Measurements from ENCODE around the gene SUFU. TPM values are rescaled to one million over a fixed set of nuclear protein-coding genes. Genes with fewer than 3 reads are reported as not detected.

SUFU gene
- total and polyA plus RNA-seq, 2 of the 8 experiments (the other 6 are each of a cell fraction or from before 2014, with no cell fraction given): 7.0 to 10.8 TPM

DNA sequence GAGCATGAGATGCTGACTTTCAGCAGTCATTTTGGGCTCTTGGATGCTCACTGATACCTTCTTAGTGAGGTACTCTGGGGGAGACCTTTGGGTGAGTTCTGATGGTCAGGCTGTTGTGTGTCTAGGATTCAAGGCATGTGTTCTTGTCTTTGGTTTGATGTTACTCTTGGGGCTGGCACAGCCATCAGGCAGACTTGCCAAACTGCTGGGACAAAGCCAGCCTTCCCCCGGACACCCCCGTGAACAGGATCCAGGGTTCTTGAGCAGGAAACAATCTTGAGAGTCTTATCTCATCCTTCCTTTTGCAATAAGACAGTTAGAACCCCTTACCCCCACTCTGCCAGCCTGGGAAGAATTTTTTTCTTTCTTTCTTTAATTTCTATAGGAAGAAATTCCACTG is 42.2 kb downstream of the SUFU start:
- H3K14ac ChIP-seq (ENCODE audit: insufficient read length): no peak overlapping the region
- H3K9me3 ChIP-seq (ENCODE audit: insufficient read depth in 2 of 2, low read depth in 1 of 2, low read length in 1 of 2): no peaks in the 10 kb centered on the region
- no peaks in the 10 kb centered on the region for H3K79me1 ChIP-seq (ENCODE audit: low read depth, low read length)
- DNase-seq (ENCODE audit: low read depth in 1 of 2, low spot score in 2 of 2): no peak
- no peak overlapping the region for H3K27ac ChIP-seq (ENCODE audit: low read depth, low read length)
- H2AK5ac ChIP-seq (ENCODE audit: low read depth, low read length): no peak overlapping the region
- H3K4me2 ChIP-seq (ENCODE audit: insufficient read depth in 1 of 2, low read depth in 2 of 2, low read length in 2 of 2): no peak overlapping the region
- no peaks in the 10 kb centered on the region for H3K79me2 ChIP-seq (ENCODE audit: control insufficient read depth in 1 of 2, insufficient read depth in 2 of 2, low read length in 2 of 2)
- no peak overlapping the region for H3K9ac ChIP-seq (replicated peaks in 1 of 4; ENCODE audit: extremely low read depth in 1 of 4, low read depth in 3 of 4, low read length in 3 of 4)
- H3K4me1 ChIP-seq (replicated peaks in 1 of 4; ENCODE audit: control insufficient read depth in 3 of 4, insufficient read depth in 4 of 4, low read length in 3 of 4): no peaks in the 10 kb centered on the region
- H2BK120ac ChIP-seq (replicated peaks; ENCODE audit: low read depth, low read length): no peak overlapping the region
- CTCF ChIA-PET (ENCODE audit: partially characterized antibody): interaction anchor here (0.8 kb wide), 1 partner anchor 316 kb away, joined by 3 read pairs; no protein-coding TSS in a partner anchor
- H2AFZ ChIP-seq (ENCODE audit: low read length): no peak overlapping the region
- no peak overlapping the region for H4K5ac ChIP-seq (ENCODE audit: insufficient read length, low read depth, low read length)
- no peak overlapping the region for H3K4me3 ChIP-seq (ENCODE audit: extremely low read depth in 1 of 4, insufficient read depth in 2 of 4, low read depth in 3 of 4, low read length in 4 of 4)
- no peak for TF ChIP-seq ATF2 (IDR thresholded peaks at IDR 0.05; ENCODE audit: low read length)
- TF ChIP-seq SIN3A (conservative IDR thresholded peaks at IDR 0.05 in 1 of 2, IDR thresholded peaks at IDR 0.05 in 1 of 2; ENCODE audit: low read depth in 1 of 2, low read length in 2 of 2): no peak
- TF ChIP-seq EP300 (IDR thresholded peaks at IDR 0.05; ENCODE audit: borderline replicate concordance in 1 of 2, low read depth in 2 of 2, low read length in 2 of 2): no peak
- TF ChIP-seq CHD2 (IDR thresholded peaks at IDR 0.05; ENCODE audit: low read length): no peak
- TF ChIP-seq SP1 (IDR thresholded peaks at IDR 0.05; ENCODE audit: low read depth, low read length): no peak
- FAIRE-seq: no peak
- no peak overlapping the region for H3K4ac ChIP-seq (replicated peaks; ENCODE audit: insufficient read length, low read depth, low read length)
- no peak overlapping the region for H4K8ac ChIP-seq (ENCODE audit: extremely low read depth, insufficient read depth, low read length)
- no peak overlapping the region for H3K56ac ChIP-seq (replicated peaks; ENCODE audit: insufficient read length, low read depth, low read length)
- POLR2A ChIA-PET (ENCODE audit: partially characterized antibody): no interaction called here
- H3K23me2 ChIP-seq (ENCODE audit: low read depth, low read length): no peaks in the 10 kb centered on the region
- H2BK20ac ChIP-seq (ENCODE audit: low read length): no peak overlapping the region
- 93% methylated on average over 2 of the region's 2 CpGs; no CpG with 5 or more reads in 1 of the 2 experiments for WGBS, 2 experiments (ENCODE audit: extremely low coverage in 1 of 2, insufficient coverage in 1 of 2, insufficient read length in 1 of 2, insufficient replicate concordance in 2 of 2, low coverage in 1 of 2, low lambda C conversion rate in 2 of 2, missing lambda C conversion rate in 1 of 2)
- no peak overlapping the region for H3K18ac ChIP-seq (ENCODE audit: extremely low read depth, low read length)
- peaks cover 0 to 4% of the 10 kb centered on the region in 2 experiments for H4K20me1 ChIP-seq (replicated peaks in 1 of 2; ENCODE audit: control insufficient read depth in 1 of 2, insufficient read depth in 2 of 2, low read length in 2 of 2)
- H3K36me3 ChIP-seq (ENCODE audit: control insufficient read depth in 2 of 4, insufficient read depth in 4 of 4, low read length in 3 of 4): no peaks in the 10 kb centered on the region; a peak in 1 of 8 replicates
- no peak overlapping the region for H2BK5ac ChIP-seq (ENCODE audit: low read depth, low read length)
- H2BK12ac ChIP-seq (ENCODE audit: low read depth, low read length): no peak overlapping the region
- H4K91ac ChIP-seq (replicated peaks; ENCODE audit: insufficient read length, low read length): no peak overlapping the region
- no peak overlapping the region for H2BK15ac ChIP-seq (ENCODE audit: low read length)
- H3K27me3 ChIP-seq (replicated peaks in 1 of 4; ENCODE audit: control insufficient read depth in 3 of 4, extremely low read depth in 1 of 4, insufficient read depth in 3 of 4, low read length in 3 of 4): no peaks in the 10 kb centered on the region
- H3K23ac ChIP-seq (ENCODE audit: insufficient read length): no peak overlapping the region

All from H1 (cell line).